Hepatocyte (in vitro differentiated cells): ENCODE data around the gene APBB2.

Source experiments
- EZH2 ChIP-seq: fragments of 200-600 bp; sonication (generic); IDR thresholded peaks from 2 replicates; pipeline ENCODE4 v1.6.1; 2016; ENCODE audit warnings: antibody characterized with exemption, mild to moderate bottlenecking, borderline replicate concordance
- TF ChIP-seq, protein P1 (sequence below): fragments of 200-600 bp; sonication (generic); IDR thresholded peaks from 2 replicates; pipeline ENCODE4 v1.5.1; 2016; ENCODE audit warnings: antibody characterized with exemption, mild to moderate bottlenecking; ENCODE audit not compliant: poor library complexity

DNA sequence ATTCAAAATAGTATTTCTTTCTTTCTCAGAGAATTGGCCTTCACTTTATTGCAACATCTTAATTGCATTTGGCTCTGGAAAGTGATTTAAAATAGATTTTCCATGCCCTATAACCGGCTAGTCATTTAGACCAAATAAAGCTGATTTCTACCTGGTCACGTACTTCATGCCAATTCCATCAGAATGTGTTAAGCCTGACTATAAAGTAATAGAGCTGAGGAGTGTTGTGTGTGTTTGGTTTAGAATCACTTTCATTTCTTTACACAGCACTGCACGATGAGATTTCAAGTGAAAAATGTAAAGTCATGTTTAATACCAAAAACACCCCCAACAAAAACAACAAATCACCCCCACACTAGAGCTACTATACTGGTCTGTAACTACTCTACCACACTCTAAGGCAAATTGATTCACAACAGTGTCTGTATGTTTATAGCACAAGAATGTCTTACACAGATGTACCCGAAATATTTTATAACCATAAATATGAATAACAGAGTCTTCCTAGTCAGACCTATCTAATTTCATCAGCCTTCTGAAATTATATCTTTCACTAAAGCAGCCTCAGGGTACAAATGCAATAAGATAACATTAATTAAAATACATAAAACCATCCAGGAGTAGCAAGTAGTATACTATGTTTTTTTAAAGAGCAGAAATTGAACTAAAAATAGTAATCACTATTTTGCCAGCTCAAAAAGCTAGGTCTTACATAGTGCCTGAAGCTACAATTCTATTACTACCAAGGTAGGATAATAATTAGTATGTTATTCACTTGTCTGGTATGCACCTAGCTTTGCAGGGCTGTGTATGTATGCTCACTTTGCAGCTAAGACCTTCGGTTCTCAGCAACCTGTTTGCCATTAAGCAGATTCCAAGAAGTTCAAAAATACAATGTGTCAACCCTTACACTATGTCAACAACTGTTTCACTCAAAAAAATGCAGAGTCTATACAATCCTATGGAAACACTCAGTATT is 28.4 kb downstream of the APBB2 start:
- TF ChIP-seq, protein P1, sequence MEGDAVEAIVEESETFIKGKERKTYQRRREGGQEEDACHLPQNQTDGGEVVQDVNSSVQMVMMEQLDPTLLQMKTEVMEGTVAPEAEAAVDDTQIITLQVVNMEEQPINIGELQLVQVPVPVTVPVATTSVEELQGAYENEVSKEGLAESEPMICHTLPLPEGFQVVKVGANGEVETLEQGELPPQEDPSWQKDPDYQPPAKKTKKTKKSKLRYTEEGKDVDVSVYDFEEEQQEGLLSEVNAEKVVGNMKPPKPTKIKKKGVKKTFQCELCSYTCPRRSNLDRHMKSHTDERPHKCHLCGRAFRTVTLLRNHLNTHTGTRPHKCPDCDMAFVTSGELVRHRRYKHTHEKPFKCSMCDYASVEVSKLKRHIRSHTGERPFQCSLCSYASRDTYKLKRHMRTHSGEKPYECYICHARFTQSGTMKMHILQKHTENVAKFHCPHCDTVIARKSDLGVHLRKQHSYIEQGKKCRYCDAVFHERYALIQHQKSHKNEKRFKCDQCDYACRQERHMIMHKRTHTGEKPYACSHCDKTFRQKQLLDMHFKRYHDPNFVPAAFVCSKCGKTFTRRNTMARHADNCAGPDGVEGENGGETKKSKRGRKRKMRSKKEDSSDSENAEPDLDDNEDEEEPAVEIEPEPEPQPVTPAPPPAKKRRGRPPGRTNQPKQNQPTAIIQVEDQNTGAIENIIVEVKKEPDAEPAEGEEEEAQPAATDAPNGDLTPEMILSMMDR, result no peak
- no peak for TF ChIP-seq EZH2
